Endometrium (tissue), 2 donors: ENCODE data around the gene RGS17.
"Not testable (repeated sequence)": the region's sequence is repeated elsewhere in the genome, so short reads cannot be mapped to it uniquely, and the experiment has no call there.

Experiments used
- FAIRE-seq: peaks from 2 replicates; lab custom pipeline; 2012; peaks lifted over from hg19 to GRCh38; lab: Jason Lieb, UNC
- donor health status: control.
- donor health status: control.

RGS17 gene

GRCh38 chr6:152984513-152984872 is 146.6 kb downstream of the RGS17 start:
- FAIRE-seq = no peak

DNA sequence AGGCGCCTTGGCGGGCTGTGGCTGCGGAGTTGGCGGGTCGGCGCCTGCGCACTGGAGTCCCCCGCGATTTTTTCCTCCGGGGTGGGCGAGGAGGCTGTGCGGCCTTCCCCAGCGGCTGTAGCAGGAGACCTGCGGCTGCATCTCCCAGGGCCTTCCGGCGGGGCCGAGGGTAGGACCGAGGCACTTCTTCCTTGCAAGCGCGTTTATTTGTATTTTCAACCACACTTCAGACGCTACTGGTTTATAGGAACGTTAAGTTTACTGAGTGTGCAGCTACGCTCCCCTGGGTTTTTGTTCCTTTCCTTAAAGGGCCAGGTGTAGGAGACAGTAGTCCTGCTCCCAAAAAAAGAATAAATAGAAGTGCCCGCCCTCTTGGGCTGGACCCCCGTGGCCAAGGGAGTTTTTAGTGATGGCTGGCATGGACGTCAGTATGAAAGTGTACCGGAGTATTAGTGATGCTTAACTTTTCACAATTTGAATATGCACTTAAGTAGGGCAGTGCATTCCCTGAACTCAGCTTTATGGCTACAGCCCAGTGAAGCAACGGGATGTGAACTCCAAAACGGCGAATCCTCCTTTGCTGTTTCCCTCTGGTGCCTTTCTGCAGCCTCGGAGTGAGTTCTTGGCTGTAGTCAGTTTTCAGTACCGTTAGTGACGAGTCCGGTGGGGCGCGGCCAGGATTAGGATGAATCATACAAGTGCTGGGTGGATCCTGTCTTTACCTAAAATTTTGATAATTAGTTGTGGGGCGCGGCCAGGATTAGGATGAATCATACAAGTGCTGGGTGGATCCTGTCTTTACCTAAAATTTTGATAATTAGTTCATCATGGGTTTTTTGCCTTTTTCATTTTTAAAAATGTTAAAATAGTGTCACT is 147.2 kb downstream of the RGS17 start:
- peak; percentile 61 for FAIRE-seq

- peak; percentile 70 for FAIRE-seq
These were observed 148.0 kb downstream of the RGS17 start, which contains the start of gene FBXO5 for GRCh38 chr6:152982904-152983636. TSS of gene FBXO5 (minus strand) at chr6:152983041. CDS start at chr6:152982959, 82 bp downstream.

DNA sequence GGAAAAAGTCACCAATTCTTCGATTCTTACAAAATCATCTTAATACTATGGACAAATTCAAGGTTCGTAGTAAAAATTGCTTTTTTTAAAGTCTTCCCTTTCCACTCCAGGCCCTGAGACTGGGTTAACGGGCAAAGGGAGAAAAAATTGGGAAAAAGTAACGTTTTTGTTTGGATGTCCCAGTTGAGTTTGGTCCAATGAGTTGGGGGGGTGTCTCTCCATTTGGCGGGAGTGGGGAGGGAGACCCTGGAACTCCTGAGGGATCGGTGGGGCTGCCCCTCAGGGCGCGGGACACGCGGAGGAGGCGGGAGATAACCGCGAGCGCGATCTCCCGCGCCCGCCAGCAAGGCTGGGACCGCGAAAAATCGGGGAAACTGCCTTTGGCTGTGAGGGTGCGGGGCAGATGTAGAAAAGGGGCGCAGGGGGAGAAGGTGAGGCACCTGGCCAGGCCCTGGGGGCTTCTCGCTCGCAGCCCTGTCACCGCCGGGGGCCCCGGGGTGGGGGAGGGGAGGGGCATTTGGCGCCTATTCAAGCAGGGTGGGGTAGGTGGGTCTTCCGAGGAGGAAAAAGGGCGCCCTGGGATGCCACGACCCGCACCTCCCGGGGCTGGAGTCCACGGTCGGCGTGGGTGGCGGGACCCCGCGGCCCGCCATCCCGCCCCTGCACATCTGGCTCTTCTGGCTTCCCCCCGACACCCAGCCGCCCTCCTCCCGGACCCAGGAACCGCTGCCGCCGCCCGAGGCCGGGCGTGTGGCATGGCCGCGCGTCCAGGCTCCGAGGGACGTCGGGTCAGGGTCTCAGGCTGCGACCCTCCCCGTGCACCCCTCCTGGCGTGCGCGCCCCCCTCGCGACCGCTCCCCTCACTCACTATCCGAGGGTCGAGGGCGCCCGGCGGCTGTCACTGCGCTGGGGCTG is 148.8 kb downstream of the RGS17 start:
- FAIRE-seq = no peak

- FAIRE-seq = no peak
These were observed 149.9 kb downstream of the RGS17 start for GRCh38 chr6:152981219-152981618.

- no peak for FAIRE-seq
These were observed 150.4 kb downstream of the RGS17 start for GRCh38 chr6:152980656-152981055.

- FAIRE-seq = no peak
These were observed 152.0 kb downstream of the RGS17 start for GRCh38 chr6:152979116-152979515.

- FAIRE-seq = no peak
These were observed 153.0 kb downstream of the RGS17 start for GRCh38 chr6:152978058-152978457.

DNA sequence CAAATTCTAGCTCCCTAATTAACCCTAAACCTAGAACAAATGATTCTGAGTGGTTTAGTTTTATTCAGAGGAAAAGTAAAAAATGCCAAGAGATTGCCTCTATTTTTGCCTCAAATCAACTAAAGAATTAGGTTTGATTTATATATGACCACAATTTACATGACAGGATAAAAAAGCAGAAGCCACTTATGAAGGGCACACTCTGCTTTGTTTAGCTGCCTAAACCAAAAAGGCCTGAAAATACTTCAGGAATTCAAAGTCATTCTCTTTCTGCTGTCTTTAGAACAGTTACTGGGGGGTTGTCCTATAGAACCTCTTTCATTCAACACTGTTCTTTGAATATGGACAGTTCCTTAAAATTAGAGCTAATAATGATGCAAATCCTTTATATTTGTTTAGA is 153.5 kb downstream of the RGS17 start:
- FAIRE-seq = no peak

DNA sequence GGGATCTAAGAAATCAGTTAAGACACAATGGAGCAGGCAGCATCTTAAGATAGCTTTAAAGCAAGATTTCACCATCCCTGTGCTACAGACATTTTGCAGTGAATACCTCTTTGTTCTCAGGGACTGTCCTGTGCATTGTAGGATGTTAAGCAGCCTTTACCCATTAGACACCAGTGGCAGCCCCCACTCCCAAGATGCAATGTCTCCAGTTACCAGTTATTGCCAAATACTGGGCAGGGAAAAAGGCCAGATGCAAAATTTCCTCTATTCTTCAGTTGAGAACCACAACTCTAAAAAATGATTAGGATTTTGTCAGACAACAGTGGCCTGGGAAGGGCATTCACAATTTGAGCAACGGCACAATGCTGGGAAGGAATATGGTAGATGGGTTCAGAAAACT is 154.3 kb downstream of the RGS17 start:
- no peak for FAIRE-seq

DNA sequence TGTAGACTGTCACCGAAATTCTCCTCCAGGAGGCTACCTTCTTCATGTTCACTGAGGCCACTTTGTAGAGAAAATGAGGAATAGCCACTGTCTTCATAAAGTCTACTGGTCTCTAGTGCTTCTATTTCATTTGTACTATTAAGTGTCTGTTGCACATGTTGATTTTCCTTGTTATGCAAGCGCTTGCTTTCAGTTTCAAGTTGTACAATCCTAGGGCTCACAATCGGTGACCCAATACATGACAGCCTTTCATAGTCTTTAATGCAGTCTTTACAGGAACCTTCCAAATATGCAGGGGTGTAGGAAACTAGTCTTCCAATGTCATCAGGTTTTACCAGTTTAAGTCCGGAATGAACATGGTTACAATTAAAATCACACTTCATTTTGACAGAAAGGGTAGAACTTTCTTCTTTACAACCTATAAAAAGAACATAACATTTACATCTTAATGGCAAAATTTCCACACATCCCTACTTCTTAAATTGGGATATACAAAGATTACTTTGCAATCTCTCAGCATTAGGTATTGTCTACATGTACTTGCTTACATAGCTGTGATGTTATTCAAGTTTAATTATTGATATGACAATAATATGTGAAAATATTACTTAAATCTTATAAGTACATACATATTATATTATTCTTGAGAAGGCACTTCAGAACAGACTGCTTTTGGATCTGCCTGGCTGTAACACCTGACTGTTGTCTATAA is 155.7 kb downstream of the RGS17 start:
- FAIRE-seq = no peak

GRCh38 chr6:152973916-152974315 is 157.2 kb downstream of the RGS17 start:
- FAIRE-seq = no peak

DNA sequence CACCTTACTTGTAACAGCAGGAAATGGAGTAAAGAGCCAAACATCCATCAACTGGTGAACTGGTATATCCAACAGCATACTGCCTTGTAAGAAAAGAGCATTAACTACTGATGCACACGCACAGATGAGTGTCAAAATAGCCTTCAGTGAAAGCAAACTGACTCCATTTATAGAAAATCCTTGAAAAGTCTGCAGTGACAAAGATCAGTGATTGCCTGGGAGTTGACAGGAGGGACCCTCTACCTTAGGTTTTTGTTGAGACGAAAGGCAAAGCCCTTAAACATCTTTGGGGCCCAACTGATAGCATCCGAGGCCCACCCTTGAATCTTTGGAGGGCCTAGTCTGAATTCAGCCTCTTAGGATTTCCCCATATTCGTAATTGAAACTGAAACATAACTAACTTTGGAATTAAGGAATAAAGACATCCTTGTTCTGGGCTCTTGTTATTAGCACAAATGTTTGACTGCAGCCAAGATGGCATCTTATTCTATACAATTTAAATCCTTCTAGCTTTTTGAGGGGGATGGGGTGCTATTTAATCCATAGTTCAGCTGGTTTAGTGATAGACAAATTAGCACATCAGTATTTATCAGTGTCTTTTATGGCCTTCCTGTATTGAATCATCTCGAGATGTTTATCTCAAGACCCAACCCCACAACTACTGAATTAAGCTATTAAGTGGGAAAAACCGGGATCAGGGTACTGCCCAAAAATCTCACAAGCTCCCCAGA is 161.2 kb downstream of the RGS17 start:
- FAIRE-seq = no peak

- not testable (repeated sequence) for FAIRE-seq
These were observed 164.8 kb downstream of the RGS17 start for GRCh38 chr6:152966168-152966894.

DNA sequence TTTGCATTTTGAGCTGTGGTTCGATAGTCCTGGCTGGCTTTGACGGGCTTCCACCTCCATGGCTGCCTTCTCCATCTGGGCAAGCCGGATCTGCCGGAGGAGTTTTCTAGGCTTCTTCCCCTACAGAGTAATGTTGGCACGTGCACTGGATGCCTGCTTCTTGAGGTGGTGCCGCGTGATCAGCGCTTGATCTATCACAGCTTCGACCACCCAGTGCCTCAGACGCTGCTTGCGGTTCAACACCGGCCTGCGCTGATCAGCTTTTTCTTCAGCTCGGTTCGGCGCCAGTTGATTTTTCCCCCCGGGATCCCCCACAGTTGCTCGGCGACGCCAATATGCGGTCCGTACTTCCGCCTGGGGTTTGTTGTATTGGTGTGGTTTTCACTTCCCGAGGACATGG is 171.7 kb downstream of the RGS17 start:
- no peak for FAIRE-seq

DNA sequence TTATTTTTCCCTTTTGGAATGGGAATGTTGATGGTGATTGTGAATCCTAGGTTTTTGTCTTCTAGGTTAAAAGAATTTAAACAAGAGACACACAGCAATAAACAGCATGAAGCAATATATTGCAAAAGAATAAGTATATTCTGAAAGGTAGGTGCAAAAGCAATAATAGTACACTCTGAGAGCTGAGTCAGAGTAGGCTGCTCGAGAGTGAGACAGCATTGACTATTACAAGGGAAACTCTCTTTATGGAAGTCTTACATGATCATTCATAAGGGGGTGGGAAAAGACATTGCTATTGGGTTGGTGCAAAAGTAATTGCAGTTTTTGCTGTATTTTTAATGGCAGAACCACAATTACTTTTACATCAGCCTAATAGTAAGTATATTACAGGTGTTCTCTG is 173.3 kb downstream of the RGS17 start:
- no peak for FAIRE-seq
